Neural cell (in vitro differentiated cells): Measurements from ENCODE around the gene LDLRAD3. TPM values are rescaled to one million over a fixed set of nuclear protein-coding genes. Genes with fewer than 3 reads are reported as not detected.

Experiments used
- H2AFZ ChIP-seq: fragments of 200-600, 300-800 bp; sonication (generic), shearing (Covaris generic); 2 replicates; pipeline ENCODE4 v1.6.0; 2014; ENCODE audit warnings: low read depth, mild to moderate bottlenecking, antibody characterized with exemption, low read length, moderate library complexity
- H3F3A ChIP-seq: fragments of 200-600 bp; shearing (Covaris generic); 2 replicates; pipeline ENCODE4 v1.6.1; 2016; ENCODE audit warnings: mild to moderate bottlenecking, moderate library complexity, mixed read lengths, antibody characterized with exemption, low read length; ENCODE audit not compliant: insufficient read depth, poor library complexity, severe bottlenecking
- H3K27ac ChIP-seq: fragments of 200-600, 300-800 bp; sonication (generic), shearing (Covaris generic); 2 replicates; pipeline ENCODE4 v1.5.1; 2014; ENCODE audit warnings: mild to moderate bottlenecking, low read length, moderate library complexity
- H3K27me3 ChIP-seq: fragments of 300-800, 200-600 bp; sonication (generic), shearing (Covaris generic); 2 replicates; pipeline ENCODE4 v1.6.0; 2014; ENCODE audit warnings: mild to moderate bottlenecking, low read depth, low read length, moderate library complexity; ENCODE audit not compliant: insufficient read depth
- H3K36me3 ChIP-seq: fragments of 300-800, 200-600 bp; sonication (generic), shearing (Covaris generic); 2 replicates; pipeline ENCODE4 v1.5.1; 2014; ENCODE audit warnings: mild to moderate bottlenecking, antibody characterized with exemption, low read length, moderate library complexity; ENCODE audit not compliant: insufficient read depth
- H3K4me2 ChIP-seq: fragments of 300-800, 200-600 bp; sonication (generic), shearing (Covaris generic); 2 replicates; pipeline ENCODE4 v1.6.0; 2014; ENCODE audit warnings: mild to moderate bottlenecking, low read length
- H3K4me3 ChIP-seq: fragments of 300-800, 200-600 bp; sonication (generic), shearing (Covaris generic); 2 replicates; pipeline ENCODE4 v1.5.1; 2014; ENCODE audit warnings: mild to moderate bottlenecking, low read length, moderate library complexity
- H3K79me2 ChIP-seq: fragments of 200-600 bp; shearing (Covaris generic); replicated peaks from 2 replicates; pipeline ENCODE4 v1.6.0; 2014; ENCODE audit warnings: mild to moderate bottlenecking, low read length, moderate library complexity; ENCODE audit not compliant: insufficient read depth
- H3K9ac ChIP-seq: fragments of 300-800, 200-600 bp; sonication (generic), shearing (Covaris generic); 2 replicates; pipeline ENCODE4 v1.6.1; 2016; ENCODE audit warnings: mild to moderate bottlenecking, low read length, mixed read lengths
- H3K9me2 ChIP-seq: fragments of 200-600 bp; shearing (Covaris generic); 2 replicates; pipeline ENCODE4 v1.6.1; 2016; ENCODE audit warnings: mild to moderate bottlenecking, low read length, mixed read lengths; ENCODE audit not compliant: insufficient read depth
- H3K9me3 ChIP-seq: fragments of 200-600, 300-800 bp; sonication (generic), shearing (Covaris generic); 2 replicates; pipeline ENCODE4 v1.6.1; 2016; ENCODE audit warnings: mild to moderate bottlenecking, mixed run types, low read length, moderate library complexity, mixed read lengths
- H4K20me1 ChIP-seq: fragments of 200-600 bp; shearing (Covaris generic); 2 replicates; pipeline ENCODE4 v1.6.1; 2016; ENCODE audit warnings: mild to moderate bottlenecking, mixed run types; ENCODE audit not compliant: insufficient read depth
- CTCF ChIP-seq: fragments of 450-650 bp; IDR thresholded peaks from 2 replicates; pipeline ENCODE4 v1.5.1; 2014; ENCODE audit warnings: antibody characterized with exemption, mild to moderate bottlenecking, moderate library complexity; ENCODE audit not compliant: poor library complexity, severe bottlenecking
- EP300 ChIP-seq: fragments of 450-650 bp; conservative IDR thresholded peaks from 2 replicates; pipeline ENCODE4 v1.6.1; 2014; ENCODE audit warnings: antibody characterized with exemption, mild to moderate bottlenecking, moderate library complexity; ENCODE audit not compliant: poor library complexity, severe bottlenecking
- EZH2 ChIP-seq: fragments of 200-600, 300-800 bp; shearing (Covaris generic), sonication (generic); IDR thresholded peaks from 2 replicates; pipeline ENCODE4 v1.6.1; 2014; ENCODE audit warnings: antibody characterized with exemption, low read length, borderline replicate concordance, mild to moderate bottlenecking; ENCODE audit not compliant: insufficient read depth, poor library complexity, severe bottlenecking
- MXI1 ChIP-seq: fragments of 450-650 bp; conservative IDR thresholded peaks from 2 replicates; pipeline ENCODE4 v1.6.1; 2014; ENCODE audit warnings: antibody characterized with exemption, mild to moderate bottlenecking; ENCODE audit not compliant: poor library complexity, severe bottlenecking
- POLR2AphosphoS5 ChIP-seq: IDR thresholded peaks from 2 replicates; pipeline ENCODE4 v1.6.1; 2012
- RAD21 ChIP-seq: fragments of 450-650 bp; conservative IDR thresholded peaks from 2 replicates; pipeline ENCODE4 v1.6.1; 2014; ENCODE audit warnings: antibody characterized with exemption, mild to moderate bottlenecking, moderate library complexity
- SMC3 ChIP-seq: fragments of 450-650 bp; conservative IDR thresholded peaks from 2 replicates; pipeline ENCODE4 v1.6.1; 2014; ENCODE audit warnings: antibody characterized with exemption, mild to moderate bottlenecking, moderate library complexity; ENCODE audit not compliant: poor library complexity
- TAF1 ChIP-seq: IDR thresholded peaks from 2 replicates; pipeline ENCODE4 v1.6.1; 2012; ENCODE audit warnings: low read depth
- polyA plus RNA-seq: library from polyadenylated mRNA; depleted of rRNA; stranded (reverse); fragments of >200 nt; gene quantifications from 2 replicates; pipeline ENCODE4 v1.2.3, GENCODE V29; 2014
- TF ChIP-seq, protein P1 (sequence below): IDR thresholded peaks from 2 replicates; pipeline ENCODE4 v1.6.1; 2012; ENCODE audit warnings: borderline replicate concordance

The LDLRAD3 gene
- polyA plus RNA-seq, 1 donor from 2014 or later = 3.5 TPM

DNA sequence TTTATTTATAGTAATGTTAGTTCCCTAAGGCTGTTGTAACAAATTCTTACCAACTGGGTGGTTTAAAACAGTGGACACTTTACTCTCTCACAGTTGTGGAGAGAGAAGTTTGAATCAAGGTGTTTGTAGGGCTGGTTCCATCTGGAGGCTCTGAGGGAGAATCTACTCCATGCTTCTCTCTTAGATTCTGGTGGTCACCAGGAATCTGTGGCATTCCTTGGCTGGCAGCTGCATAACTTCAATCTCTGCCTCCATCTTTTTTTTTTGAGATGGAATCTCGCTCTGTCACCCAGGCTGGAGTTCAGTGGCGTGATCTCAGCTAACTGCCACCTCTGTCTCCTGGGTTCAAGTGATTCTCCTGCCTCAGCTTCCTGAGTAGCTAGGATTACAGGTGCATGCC is 46.3 kb downstream of the LDLRAD3 start:
- H2AFZ ChIP-seq = no peak overlapping the region
- no peaks in the 10 kb centered on the region for H3F3A ChIP-seq
- H3K36me3 ChIP-seq = no peaks in the 10 kb centered on the region
- H3K27me3 ChIP-seq = no peaks in the 10 kb centered on the region
- H3K9me3 ChIP-seq = no peaks in the 10 kb centered on the region
- no peak overlapping the region for H3K4me2 ChIP-seq
- no peak overlapping the region for H3K9ac ChIP-seq
- H3K4me3 ChIP-seq = no peak overlapping the region
- no peaks in the 10 kb centered on the region for H4K20me1 ChIP-seq
- no peak overlapping the region for H3K27ac ChIP-seq
- peaks cover 6% of the 10 kb centered on the region for H3K79me2 ChIP-seq
- no peaks in the 10 kb centered on the region for H3K9me2 ChIP-seq
- TF ChIP-seq EP300 (no peak), TAF1 (no peak), RAD21 (no peak), SMC3 (no peak), MXI1 (no peak), CTCF (no peak), POLR2AphosphoS5 (no peak)
- TF ChIP-seq, protein P1, sequence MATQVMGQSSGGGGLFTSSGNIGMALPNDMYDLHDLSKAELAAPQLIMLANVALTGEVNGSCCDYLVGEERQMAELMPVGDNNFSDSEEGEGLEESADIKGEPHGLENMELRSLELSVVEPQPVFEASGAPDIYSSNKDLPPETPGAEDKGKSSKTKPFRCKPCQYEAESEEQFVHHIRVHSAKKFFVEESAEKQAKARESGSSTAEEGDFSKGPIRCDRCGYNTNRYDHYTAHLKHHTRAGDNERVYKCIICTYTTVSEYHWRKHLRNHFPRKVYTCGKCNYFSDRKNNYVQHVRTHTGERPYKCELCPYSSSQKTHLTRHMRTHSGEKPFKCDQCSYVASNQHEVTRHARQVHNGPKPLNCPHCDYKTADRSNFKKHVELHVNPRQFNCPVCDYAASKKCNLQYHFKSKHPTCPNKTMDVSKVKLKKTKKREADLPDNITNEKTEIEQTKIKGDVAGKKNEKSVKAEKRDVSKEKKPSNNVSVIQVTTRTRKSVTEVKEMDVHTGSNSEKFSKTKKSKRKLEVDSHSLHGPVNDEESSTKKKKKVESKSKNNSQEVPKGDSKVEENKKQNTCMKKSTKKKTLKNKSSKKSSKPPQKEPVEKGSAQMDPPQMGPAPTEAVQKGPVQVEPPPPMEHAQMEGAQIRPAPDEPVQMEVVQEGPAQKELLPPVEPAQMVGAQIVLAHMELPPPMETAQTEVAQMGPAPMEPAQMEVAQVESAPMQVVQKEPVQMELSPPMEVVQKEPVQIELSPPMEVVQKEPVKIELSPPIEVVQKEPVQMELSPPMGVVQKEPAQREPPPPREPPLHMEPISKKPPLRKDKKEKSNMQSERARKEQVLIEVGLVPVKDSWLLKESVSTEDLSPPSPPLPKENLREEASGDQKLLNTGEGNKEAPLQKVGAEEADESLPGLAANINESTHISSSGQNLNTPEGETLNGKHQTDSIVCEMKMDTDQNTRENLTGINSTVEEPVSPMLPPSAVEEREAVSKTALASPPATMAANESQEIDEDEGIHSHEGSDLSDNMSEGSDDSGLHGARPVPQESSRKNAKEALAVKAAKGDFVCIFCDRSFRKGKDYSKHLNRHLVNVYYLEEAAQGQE = no peak

DNA sequence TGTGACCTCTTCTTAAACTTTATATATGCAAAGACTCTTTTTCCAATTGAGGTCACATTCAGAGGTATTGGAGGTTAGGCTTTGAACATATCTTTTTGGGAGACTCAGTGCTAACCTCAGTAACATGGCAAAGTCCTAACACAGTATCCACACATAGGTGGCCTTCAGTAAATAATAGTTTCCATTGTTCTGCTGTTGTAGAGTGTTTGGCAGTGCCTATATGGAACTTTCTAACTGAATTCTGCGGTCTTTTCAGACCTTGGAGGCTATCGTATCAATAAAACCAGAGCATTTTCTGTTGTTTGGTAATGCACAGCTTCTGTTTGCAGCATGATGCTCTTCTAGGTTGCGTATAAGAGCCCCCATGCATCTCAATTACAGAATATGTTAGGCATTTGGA is 47.0 kb downstream of the LDLRAD3 start:
- TF ChIP-seq TAF1 (no peak), MXI1 (no peak), EZH2 (no peak), POLR2AphosphoS5 (no peak), SMC3 (no peak), CTCF (no peak), RAD21 (no peak), EP300 (no peak)
- TF ChIP-seq, protein P1 = no peak
- Histone ChIP-seq H3K36me3 (no peaks in the 10 kb centered on the region), H3K4me3 (no peak overlapping the region), H3K9me3 (no peaks in the 10 kb centered on the region), H3F3A (no peaks in the 10 kb centered on the region), H4K20me1 (no peaks in the 10 kb centered on the region), H3K9me2 (no peaks in the 10 kb centered on the region), H3K4me2 (no peak overlapping the region), H3K27ac (no peak overlapping the region), H3K9ac (no peak overlapping the region), H3K79me2 (peaks cover 6% of the 10 kb centered on the region), H2AFZ (no peak overlapping the region), H3K27me3 (no peaks in the 10 kb centered on the region)
